D721Med (cell line): ENCODE measurements around the gene ADARB2.

Experiments used
- DNase-seq: peaks from one replicate; pipeline ENCODE4 v3.0.0; 2011; ENCODE audit warnings: low spot score; ENCODE audit not compliant: insufficient read length
- FAIRE-seq: peaks from 2 replicates; lab custom pipeline; 2011; peaks lifted over from hg19 to GRCh38; lab: Jason Lieb, UNC
- TF ChIP-seq, protein P1 (sequence below): IDR thresholded peaks from 2 replicates; pipeline ENCODE4 v1.5.1; 2012; ENCODE audit warnings: mild to moderate bottlenecking, control low read depth; ENCODE audit not compliant: insufficient read depth; ENCODE audit errors: missing control alignments

The ADARB2 gene

DNA sequence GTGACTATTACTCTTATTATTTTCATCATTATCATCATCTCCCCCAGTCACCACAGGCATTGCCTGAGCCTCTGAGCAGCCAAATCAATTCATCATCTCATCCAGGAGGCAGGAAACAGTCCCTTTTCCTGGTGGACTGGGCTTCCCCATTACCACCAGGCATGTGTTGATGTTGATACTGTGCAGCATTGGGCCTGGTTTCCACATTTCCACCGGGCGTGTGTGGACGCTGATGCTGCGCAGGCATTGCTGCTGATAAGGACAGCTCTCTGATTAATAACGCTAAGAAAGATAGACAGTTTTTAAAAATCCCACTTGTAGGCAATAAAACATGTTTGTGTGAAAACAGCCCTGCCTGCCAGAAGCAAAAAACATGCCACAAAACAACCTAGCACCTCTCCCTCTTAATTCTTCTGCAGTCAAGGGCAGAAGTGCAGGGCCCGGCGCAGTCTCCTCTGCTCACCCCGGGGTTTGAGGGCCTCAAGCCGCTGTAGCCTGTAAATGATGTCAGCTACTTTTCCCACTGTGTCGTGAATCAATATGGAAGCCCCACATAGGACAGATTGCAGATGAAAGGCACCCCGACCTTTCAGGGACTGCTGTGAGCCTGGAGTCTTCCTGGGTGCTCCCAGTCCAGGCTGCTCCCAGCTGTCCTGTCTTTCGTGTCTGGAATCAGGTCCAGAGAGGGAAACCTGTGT lies 465.1 kb downstream of the ADARB2 start:
- DNase-seq = no peak
- TF ChIP-seq, protein P1, sequence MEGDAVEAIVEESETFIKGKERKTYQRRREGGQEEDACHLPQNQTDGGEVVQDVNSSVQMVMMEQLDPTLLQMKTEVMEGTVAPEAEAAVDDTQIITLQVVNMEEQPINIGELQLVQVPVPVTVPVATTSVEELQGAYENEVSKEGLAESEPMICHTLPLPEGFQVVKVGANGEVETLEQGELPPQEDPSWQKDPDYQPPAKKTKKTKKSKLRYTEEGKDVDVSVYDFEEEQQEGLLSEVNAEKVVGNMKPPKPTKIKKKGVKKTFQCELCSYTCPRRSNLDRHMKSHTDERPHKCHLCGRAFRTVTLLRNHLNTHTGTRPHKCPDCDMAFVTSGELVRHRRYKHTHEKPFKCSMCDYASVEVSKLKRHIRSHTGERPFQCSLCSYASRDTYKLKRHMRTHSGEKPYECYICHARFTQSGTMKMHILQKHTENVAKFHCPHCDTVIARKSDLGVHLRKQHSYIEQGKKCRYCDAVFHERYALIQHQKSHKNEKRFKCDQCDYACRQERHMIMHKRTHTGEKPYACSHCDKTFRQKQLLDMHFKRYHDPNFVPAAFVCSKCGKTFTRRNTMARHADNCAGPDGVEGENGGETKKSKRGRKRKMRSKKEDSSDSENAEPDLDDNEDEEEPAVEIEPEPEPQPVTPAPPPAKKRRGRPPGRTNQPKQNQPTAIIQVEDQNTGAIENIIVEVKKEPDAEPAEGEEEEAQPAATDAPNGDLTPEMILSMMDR = no peak
- no peak for FAIRE-seq

DNA sequence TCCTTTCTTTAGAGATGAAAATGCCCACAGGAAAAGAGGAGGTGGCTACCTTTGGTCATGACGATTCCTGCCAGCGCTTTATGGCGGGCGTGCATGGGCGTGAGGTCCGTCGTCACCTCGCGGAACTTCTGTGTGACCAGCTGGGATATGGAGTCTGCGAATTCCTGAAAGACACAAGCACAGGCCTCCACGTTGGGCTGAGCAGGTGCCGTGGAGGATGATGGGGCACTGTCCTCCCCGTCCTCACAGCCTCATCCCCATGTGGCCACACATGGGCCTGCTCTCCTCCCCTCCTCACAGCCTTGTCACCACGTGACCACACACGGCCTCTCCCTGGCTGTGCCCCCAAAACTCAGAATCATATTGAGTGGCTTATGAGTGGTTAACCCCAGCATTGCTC lies 466.4 kb downstream of the ADARB2 start:
- FAIRE-seq (no peak), DNase-seq (no peak)
- TF ChIP-seq, protein P1 = no peak

DNA sequence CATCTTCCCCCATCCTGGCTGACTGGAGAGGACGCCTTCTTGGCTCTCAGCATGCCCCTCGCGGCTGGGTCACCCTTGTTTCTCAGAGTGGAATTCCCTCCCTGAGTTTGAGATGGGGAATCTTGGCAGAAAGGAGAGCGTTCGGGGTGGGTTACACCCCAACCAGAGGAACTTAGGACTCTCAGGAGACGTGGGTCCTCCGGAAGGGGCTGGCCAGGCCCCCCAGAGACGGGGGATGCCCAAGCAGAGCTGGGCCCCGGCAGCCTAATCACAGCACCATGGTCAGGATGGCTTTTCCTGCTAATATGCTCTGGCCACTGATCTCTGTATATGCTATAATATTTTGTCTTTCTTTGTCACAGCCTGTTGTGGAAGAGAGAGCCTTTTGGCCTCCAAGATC lies 466.8 kb downstream of the ADARB2 start:
- FAIRE-seq (no peak), DNase-seq (no peak)
- TF ChIP-seq, protein P1 = no peak

DNA sequence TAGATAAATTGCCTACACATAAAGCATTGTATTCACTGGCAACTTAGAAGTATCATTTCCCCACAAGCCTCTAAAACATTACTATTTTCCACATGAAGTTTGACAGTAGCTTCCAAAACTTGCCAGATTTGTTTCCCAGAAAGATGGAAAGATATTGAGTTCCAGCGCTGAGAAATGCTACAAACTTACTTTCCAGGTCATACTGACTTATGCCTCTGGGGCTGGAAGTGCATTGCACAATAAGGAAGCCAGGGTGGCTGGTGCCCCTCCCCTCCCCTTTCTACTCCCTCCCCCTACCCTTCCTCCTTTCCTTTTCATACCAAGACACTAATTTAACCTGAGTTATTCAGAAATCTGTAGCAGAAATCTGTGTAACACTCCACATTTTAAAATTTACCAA lies 468.5 kb downstream of the ADARB2 start:
- no peak for FAIRE-seq
- TF ChIP-seq, protein P1 = no peak
- no peak for DNase-seq

DNA sequence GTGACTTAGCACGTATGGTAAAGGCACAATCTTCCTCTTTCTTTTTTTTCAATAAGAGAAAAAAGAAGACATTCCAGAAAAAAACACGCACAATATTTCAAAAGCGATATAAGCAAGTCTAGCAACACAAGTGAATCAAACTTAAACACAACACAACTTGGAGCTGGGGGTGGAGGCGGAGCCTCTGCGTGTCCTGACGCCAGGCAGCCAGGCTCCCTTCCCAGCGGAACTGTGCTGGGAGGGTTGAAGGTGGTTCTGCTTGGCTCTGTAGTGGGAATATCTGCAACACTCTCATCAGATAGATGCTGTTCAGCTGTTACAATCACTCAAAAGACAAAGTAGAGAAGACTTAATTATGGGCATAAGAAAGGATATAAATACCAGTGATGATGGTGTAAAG lies 469.8 kb downstream of the ADARB2 start:
- FAIRE-seq = no peak
- DNase-seq = no peak
- TF ChIP-seq, protein P1 = no peak

DNA sequence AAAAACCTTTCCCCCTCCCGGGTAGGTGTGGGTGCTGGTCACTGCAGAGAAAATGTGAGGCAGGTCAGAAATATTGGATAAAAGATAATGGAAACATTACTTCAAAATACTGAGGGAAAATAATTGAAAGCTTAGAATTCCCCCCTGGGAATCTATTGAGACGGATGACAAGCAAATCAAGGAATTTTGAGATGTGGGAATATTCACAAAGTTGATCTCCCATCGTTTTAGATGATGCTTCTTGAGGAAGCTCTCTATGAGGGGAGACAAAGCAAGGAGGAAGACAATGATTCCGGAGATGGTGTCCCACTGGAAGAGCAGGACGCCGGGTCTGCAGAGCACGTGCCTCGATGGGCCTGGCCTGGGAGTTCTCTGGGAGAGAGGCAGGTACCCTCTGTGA lies 470.2 kb downstream of the ADARB2 start:
- FAIRE-seq (no peak), DNase-seq (no peak)
- TF ChIP-seq, protein P1 = no peak

DNA sequence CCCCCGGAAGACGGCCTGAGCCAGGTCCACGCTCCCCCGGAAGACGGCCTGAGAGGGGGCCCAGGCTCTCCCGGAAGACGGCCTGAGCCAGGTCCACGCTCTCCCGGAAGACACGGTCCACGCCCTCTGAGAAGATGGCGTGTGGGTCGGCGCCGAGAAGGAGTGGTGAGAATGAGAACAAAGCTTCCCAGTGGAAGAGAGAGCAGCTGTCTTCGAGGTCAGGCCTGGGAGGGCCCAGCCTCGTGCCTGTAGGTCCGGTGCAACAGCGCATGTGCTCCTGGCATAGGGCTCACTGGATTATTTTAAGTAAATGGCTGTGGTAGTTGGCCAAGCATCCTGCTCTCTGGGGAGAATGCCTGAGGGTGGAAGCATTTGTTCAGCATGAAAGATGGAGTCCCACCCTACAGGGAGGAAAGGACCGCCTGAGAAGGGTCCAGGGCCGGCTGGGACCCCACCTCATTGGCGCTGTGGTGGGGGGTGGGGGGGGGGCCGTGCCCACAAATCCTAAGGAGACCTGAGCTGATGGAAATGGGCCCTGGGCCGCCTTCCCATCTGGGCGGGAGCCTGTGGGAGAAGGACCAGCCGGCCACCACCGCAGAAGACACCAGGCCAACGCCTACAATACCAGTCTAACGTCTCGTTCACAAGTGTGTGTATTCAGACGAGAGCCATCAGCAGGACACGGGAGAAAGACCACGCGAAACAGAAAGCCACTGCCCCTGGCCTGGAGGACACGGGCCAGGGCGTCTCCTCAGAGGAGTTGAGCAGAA lies 471.1 kb downstream of the ADARB2 start:
- TF ChIP-seq, protein P1 = no peak
- FAIRE-seq = no peak
- no peak for DNase-seq
